ENCODE results near the gene NOCT.

DNA sequence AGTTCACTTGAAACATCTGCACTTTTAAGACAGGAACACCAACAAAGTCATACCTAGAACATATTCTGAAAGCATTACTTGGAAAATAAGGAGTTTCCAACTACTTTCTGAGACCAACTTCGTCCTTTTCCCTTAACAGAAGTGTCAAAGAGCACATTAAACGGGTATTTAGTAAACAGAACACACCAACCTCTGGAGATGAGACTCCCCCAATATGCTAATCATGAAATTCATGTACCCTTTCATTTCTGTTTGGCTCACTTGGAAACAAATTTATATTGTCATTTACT, 69.2 kb downstream of the NOCT start:
- TF ChIP-seq, protein P1, sequence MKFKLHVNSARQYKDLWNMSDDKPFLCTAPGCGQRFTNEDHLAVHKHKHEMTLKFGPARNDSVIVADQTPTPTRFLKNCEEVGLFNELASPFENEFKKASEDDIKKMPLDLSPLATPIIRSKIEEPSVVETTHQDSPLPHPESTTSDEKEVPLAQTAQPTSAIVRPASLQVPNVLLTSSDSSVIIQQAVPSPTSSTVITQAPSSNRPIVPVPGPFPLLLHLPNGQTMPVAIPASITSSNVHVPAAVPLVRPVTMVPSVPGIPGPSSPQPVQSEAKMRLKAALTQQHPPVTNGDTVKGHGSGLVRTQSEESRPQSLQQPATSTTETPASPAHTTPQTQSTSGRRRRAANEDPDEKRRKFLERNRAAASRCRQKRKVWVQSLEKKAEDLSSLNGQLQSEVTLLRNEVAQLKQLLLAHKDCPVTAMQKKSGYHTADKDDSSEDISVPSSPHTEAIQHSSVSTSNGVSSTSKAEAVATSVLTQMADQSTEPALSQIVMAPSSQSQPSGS (IDR thresholded peaks at IDR 0.05; ENCODE audit: low read length) = no peak
- TF ChIP-seq EZH2 (IDR thresholded peaks at IDR 0.05; ENCODE audit: low read depth, low read length, severe bottlenecking) = no peak

Data from H1 (cell line).